K562 (cell line): Measurements from ENCODE around the gene PDE8B.

Experiments
- PHF21A ChIP-seq: fragments of 450-650 bp; IDR thresholded peaks from 2 replicates; pipeline ENCODE4 v1.6.1; 2017; ENCODE audit warnings: low read depth, borderline replicate concordance
- REST ChIP-seq, 2 experiments: fragments of 450-650 bp; formaldehyde crosslinking in 1 of 2; IDR thresholded peaks; 2 replicates each; pipeline versions ENCODE4 v1.4.0 to v1.6.1; 2014 to 2020; ENCODE audit warnings: mild to moderate bottlenecking in 2 of 2, borderline replicate concordance in 1 of 2, low read depth in 1 of 2
- SMARCB1 ChIP-seq: IDR thresholded peaks from 2 replicates; pipeline ENCODE4 v1.6.1; 2011; ENCODE audit warnings: improper control_type of control experiment, low read depth; ENCODE audit not compliant: insufficient read length
- ZNF253 ChIP-seq: fragments of 250-450 bp; sonication (Bioruptor Pico); conservative IDR thresholded peaks from 2 replicates; pipeline ENCODE4 v1.6.1; 2021; ENCODE audit warnings: mild to moderate bottlenecking

- TF ChIP-seq PHF21A (no peak), ZNF253 (CRISPR knock-in tag) (no peak), SMARCB1 (no peak), REST (IDR thresholded peaks at IDR 0.05; ENCODE audit: borderline replicate concordance) (no peak), REST (CRISPR knock-in tag; IDR thresholded peaks at IDR 0.05; ENCODE audit: low read depth) (no peak)
Measured at GRCh38 chr5:77194762-77195161, 15.7 kb upstream of the PDE8B start.
